HCT116 (cell line): ENCODE data around the gene EMP1. TPM values are rescaled to one million over a fixed set of nuclear protein-coding genes. Genes with fewer than 3 reads are reported as not detected.

Experiments
- ATAC-seq: fragments of 200-7000 bp; cut with Tn5 transposase; 2 replicates; pipeline ENCODE4 v1.9.1; 2020; ENCODE audit warnings: mild to moderate bottlenecking, moderate library complexity
- BruUV-seq: library from RNA; stranded (reverse); fragments of 400-500 nt; replicated peaks from 2 replicates; lab custom pipeline; 2021; lab: Mats Ljungman, UMichigan
- CTCF ChIA-PET: fragments of 300-600 bp; sonication (Branson Sonifier 250); formaldehyde crosslinking; loops from one replicate; lab custom pipeline; 2021; ENCODE audit warnings: antibody characterized with exemption; lab: Charles Lee
- POLR2A ChIA-PET: fragments of 300-600, 350-600 bp; sonication (Branson Sonifier 250); formaldehyde crosslinking; loops from one replicate; lab custom pipeline; 2021; ENCODE audit warnings: antibody characterized with exemption; lab: Charles Lee
- RAD21 ChIA-PET, 2 experiments: fragments of 300-600 bp; sonication (Branson Sonifier 250); formaldehyde crosslinking; loops; one replicate each; lab custom pipeline; 2023; ENCODE audit warnings: low total read pairs in 2 of 2; ENCODE audit not compliant: uncharacterized antibody in 2 of 2, unreplicated experiment in 2 of 2, low non-redundant PET in 1 of 2; lab: Charles Lee
- DNase-seq: peaks from one replicate; pipeline ENCODE4 v3.0.0-alpha.2; 2010; ENCODE audit warnings: low read depth, low spot score
- H2AFZ ChIP-seq: fragments of 200-600 bp; shearing (Covaris generic), sonication (generic); 2 replicates; pipeline ENCODE4 v1.6.1; 2017; ENCODE audit warnings: low read depth, mixed run types, mixed read lengths, antibody characterized with exemption, low read length; ENCODE audit not compliant: poor library complexity, severe bottlenecking
- H3K27ac ChIP-seq: 2 replicates; pipeline ENCODE4 v1.5.1; 2012; ENCODE audit warnings: low read depth, low read length
- H3K27me3 ChIP-seq: fragments of 200-600 bp; sonication (generic); 2 replicates; pipeline ENCODE4 v1.6.1; 2016; ENCODE audit warnings: mixed run types, low read length, mixed read lengths; ENCODE audit not compliant: insufficient read depth
- H3K36me3 ChIP-seq, 2 experiments: fragments of 200-500 bp in 1 of 2; fragments of 200-600 bp in 1 of 2; sonication (Bioruptor generic) in 1 of 2; sonication (generic) in 1 of 2; 2 replicates each; pipeline versions ENCODE4 v1.5.1 to v1.6.1; 2014 to 2016; ENCODE audit warnings: low read length in 2 of 2, inconsistent platforms in 1 of 2, mixed read lengths in 1 of 2, mixed run types in 1 of 2; ENCODE audit not compliant: insufficient read depth in 2 of 2, control insufficient read depth in 1 of 2
- H3K4me1 ChIP-seq, 2 experiments: fragments of 200-600 bp in 1 of 2; sonication (generic) in 1 of 2; 2 replicates each; pipeline versions ENCODE4 v1.5.1 to v1.6.1; 2012 to 2017; ENCODE audit warnings: low read length in 2 of 2, inconsistent platforms in 1 of 2, mild to moderate bottlenecking in 1 of 2, mixed read lengths in 1 of 2, mixed run types in 1 of 2, moderate library complexity in 1 of 2; ENCODE audit not compliant: insufficient read depth in 2 of 2, control insufficient read depth in 1 of 2
- H3K4me2 ChIP-seq: fragments of 200-600 bp; sonication (generic); 2 replicates; pipeline ENCODE4 v1.6.1; 2017; ENCODE audit warnings: mixed run types, low read length, mixed read lengths
- H3K4me3 ChIP-seq, 2 experiments: fragments of 200-600 bp in 1 of 2; sonication (generic) in 1 of 2; replicated peaks in 1 of 2; 2 replicates each; pipeline ENCODE4 v1.5.1; 2011 to 2016; ENCODE audit warnings: low read length in 2 of 2, control low read depth in 1 of 2, low read depth in 1 of 2, mild to moderate bottlenecking in 1 of 2, mixed read lengths in 1 of 2, mixed run types in 1 of 2
- H3K79me2 ChIP-seq: fragments of 200-600 bp; sonication (generic); 2 replicates; pipeline ENCODE4 v1.6.1; 2017; ENCODE audit warnings: mild to moderate bottlenecking, mixed run types, low read length, moderate library complexity, mixed read lengths; ENCODE audit not compliant: insufficient read depth
- H3K9ac ChIP-seq: fragments of 200-600 bp; sonication (generic); 2 replicates; pipeline ENCODE4 v1.6.1; 2016; ENCODE audit warnings: low read length, mixed read lengths
- H3K9me2 ChIP-seq: fragments of 200-600 bp; sonication (generic), shearing (Covaris generic); 2 replicates; pipeline ENCODE4 v1.6.1; 2017; ENCODE audit warnings: mixed run types, mild to moderate bottlenecking, moderate library complexity; ENCODE audit not compliant: insufficient read depth
- H3K9me3 ChIP-seq, 2 experiments: fragments of 200-500 bp in 1 of 2; fragments of 200-600 bp in 1 of 2; sonication (Bioruptor generic) in 1 of 2; sonication (generic) in 1 of 2; 2 replicates each; pipeline ENCODE4 v1.6.1; 2014 to 2017; ENCODE audit warnings: low read length in 2 of 2, mixed read lengths in 2 of 2, inconsistent platforms in 1 of 2, low read depth in 1 of 2, mild to moderate bottlenecking in 1 of 2, mixed run types in 1 of 2, moderate library complexity in 1 of 2; ENCODE audit not compliant: control insufficient read depth in 1 of 2, insufficient read depth in 1 of 2
- H4K20me1 ChIP-seq: fragments of 200-600 bp; sonication (generic), shearing (Covaris generic); 2 replicates; pipeline ENCODE4 v1.6.1; 2017; ENCODE audit warnings: mixed run types, mild to moderate bottlenecking, moderate library complexity; ENCODE audit not compliant: insufficient read depth
- CBX3 ChIP-seq: IDR thresholded peaks from 2 replicates; pipeline ENCODE4 v1.6.1; 2012; ENCODE audit warnings: low read depth
- CEBPB ChIP-seq: IDR thresholded peaks from 2 replicates; pipeline ENCODE4 v1.6.1; 2012; ENCODE audit warnings: low read depth
- EGR1 ChIP-seq: IDR thresholded peaks from 2 replicates; pipeline ENCODE4 v1.6.1; 2012; ENCODE audit warnings: low read depth
- ELF1 ChIP-seq: IDR thresholded peaks from 2 replicates; pipeline ENCODE4 v1.6.1; 2012; ENCODE audit warnings: low read depth, borderline replicate concordance
- EZH2phosphoT487 ChIP-seq: fragments of 200-600 bp; IDR thresholded peaks from 2 replicates; pipeline ENCODE4 v1.6.1; 2018; ENCODE audit warnings: antibody characterized with exemption, borderline replicate concordance
- FOSL1 ChIP-seq: IDR thresholded peaks from 2 replicates; pipeline ENCODE4 v1.6.1; 2012; ENCODE audit warnings: low read depth
- MAX ChIP-seq: IDR thresholded peaks from 2 replicates; pipeline ENCODE4 v1.6.1; 2012
- POLR2A ChIP-seq: IDR thresholded peaks from 2 replicates; pipeline ENCODE4 v1.7.0; 2011; ENCODE audit warnings: borderline replicate concordance; ENCODE audit not compliant: insufficient read depth, insufficient read length; ENCODE audit errors: extremely low read depth
- POLR2AphosphoS5 ChIP-seq: IDR thresholded peaks from 2 replicates; pipeline ENCODE4 v1.6.1; 2011; ENCODE audit warnings: mild to moderate bottlenecking, low read depth, low read length, moderate library complexity
- SIN3A ChIP-seq: IDR thresholded peaks from 2 replicates; pipeline ENCODE4 v1.6.1; 2012; ENCODE audit warnings: low read depth
- SP1 ChIP-seq: IDR thresholded peaks from 2 replicates; pipeline ENCODE4 v1.6.1; 2012; ENCODE audit warnings: low read depth
- SRF ChIP-seq: IDR thresholded peaks from 2 replicates; pipeline ENCODE4 v1.6.1; 2012; ENCODE audit warnings: low read depth
- TCF7L2 ChIP-seq: IDR thresholded peaks from 2 replicates; pipeline ENCODE4 v1.7.0; 2011; ENCODE audit warnings: borderline replicate concordance, inconsistent platforms; ENCODE audit not compliant: insufficient read depth, insufficient read length; ENCODE audit errors: extremely low read depth
- intact Hi-C: fragments of 100-400 bp; cut with micrococcal nuclease; formaldehyde crosslinking; loops from 2 replicates; pipeline ENCODE4 v1.10.0; 2022
- total RNA-seq: library from RNA; stranded (reverse); gene quantifications from one replicate; pipeline ENCODE4 v1.2.1, GENCODE V29; 2021; ENCODE audit not compliant: unreplicated experiment

EMP1 gene
- total RNA-seq, 1 experiment from 2014 or later = 110 TPM

- intact Hi-C loops = no loop called here
- Histone ChIP-seq H3K27me3 (no peaks in the 10 kb centered on the region), H3K4me1 (peaks cover 48 to 96% of the 10 kb centered on the region in 2 experiments), H3K36me3 (peaks cover 0 to 11% of the 10 kb centered on the region in 2 experiments; a peak in 1 of 4 replicates), H3K79me2 (peaks cover 72% of the 10 kb centered on the region), H3K9ac (no peak overlapping the region; the same call in 1 of the 2 replicates), H3K4me2 (peak overlapping the region; percentile 88), H3K27ac (no peak overlapping the region), H3K9me3 (no peaks in the 10 kb centered on the region), H4K20me1 (no peaks in the 10 kb centered on the region), H3K4me3 (no peak overlapping the region), H2AFZ (no peak overlapping the region), H3K9me2 (no peaks in the 10 kb centered on the region)
- ATAC-seq (no peak), DNase-seq (no peak)
- BruUV-seq = no TSS peak
- ChIA-PET POLR2A (no interaction called here), CTCF (no interaction called here), RAD21 (no interaction called here)
- TF ChIP-seq POLR2AphosphoS5 = 0 out of 2 replicates have a peak, but pooled peaks have one; percentile 6
- no peak for TF ChIP-seq EZH2phosphoT487
These were observed 2.4 kb downstream of the EMP1 start for GRCh38 chr12:13198876-13199275.

GRCh38 chr12:13199592-13199991 lies 3.1 kb downstream of the EMP1 start:
- DNase-seq (no peak), ATAC-seq (no peak)
- intact Hi-C loops = no loop called here
- peak overlapping the region; percentile 88 for H3K4me2 ChIP-seq
- peaks cover 0 to 11% of the 10 kb centered on the region in 2 experiments; a peak in 1 of 4 replicates for H3K36me3 ChIP-seq
- BruUV-seq = no TSS peak
- ChIA-PET RAD21 (no interaction called here), POLR2A (no interaction called here), CTCF (interaction anchor here (0.7 to 1.8 kb wide), 3 partner anchors 9 to 214 kb away, joined by 3 to 5 read pairs (median 3); no protein-coding TSS in a partner anchor)
- no peaks in the 10 kb centered on the region for H3K9me3 ChIP-seq
- H3K79me2 ChIP-seq = peaks cover 79% of the 10 kb centered on the region
- peaks cover 54 to 96% of the 10 kb centered on the region in 2 experiments for H3K4me1 ChIP-seq
- TF ChIP-seq POLR2AphosphoS5 (no peak), CEBPB (no peak), MAX (no peak), ELF1 (no peak), CBX3 (no peak), SP1 (no peak), FOSL1 (no peak), POLR2A (no peak), SIN3A (no peak), SRF (no peak), EGR1 (no peak), EZH2phosphoT487 (no peak), TCF7L2 (no peak)
- no peak overlapping the region for H3K4me3 ChIP-seq
- H2AFZ ChIP-seq = no peak overlapping the region
- H3K27ac ChIP-seq = no peak overlapping the region
- no peaks in the 10 kb centered on the region for H3K27me3 ChIP-seq
- no peaks in the 10 kb centered on the region for H4K20me1 ChIP-seq
- H3K9ac ChIP-seq = no peak overlapping the region; the same call in 1 of the 2 replicates
- H3K9me2 ChIP-seq = no peaks in the 10 kb centered on the region
